GM21737 (cell line): ENCODE results near the gene LRRFIP1.
"Not testable (repeated sequence)": the region's sequence is repeated elsewhere in the genome, so short reads cannot be mapped to it uniquely, and the experiment has no call there.

ENCODE experiments used
- ATAC-seq: cut with Tn5 transposase; IDR thresholded peaks from one replicate; pipeline ENCODE4 v1.9.1; 2021; ENCODE audit warnings: mild to moderate bottlenecking, moderate library complexity; ENCODE audit not compliant: unreplicated experiment

Gene LRRFIP1

DNA sequence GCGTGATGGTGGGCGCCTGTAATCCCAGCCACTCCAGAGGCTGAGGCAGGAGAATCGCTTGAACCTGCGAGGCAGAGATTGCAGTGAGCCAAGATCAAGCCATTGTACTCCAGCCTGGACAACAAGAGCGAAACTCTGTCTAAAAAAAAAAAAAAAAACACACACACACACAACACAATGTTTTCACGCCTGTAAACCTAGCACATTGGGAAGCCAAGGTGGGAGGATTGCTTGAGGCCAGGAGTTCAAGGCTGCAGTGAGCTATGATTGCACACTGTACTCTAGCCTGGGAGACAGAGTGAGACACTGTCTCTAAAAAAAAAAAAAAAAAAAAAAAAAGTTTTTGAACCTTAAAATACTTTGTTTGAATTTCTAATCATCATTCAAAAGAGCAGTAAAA is 137.7 kb downstream of the LRRFIP1 start:
- not testable (repeated sequence) for ATAC-seq

- ATAC-seq, result no peak
These were observed 138.5 kb downstream of the LRRFIP1 start for GRCh38 chr2:237765875-237766274.

DNA sequence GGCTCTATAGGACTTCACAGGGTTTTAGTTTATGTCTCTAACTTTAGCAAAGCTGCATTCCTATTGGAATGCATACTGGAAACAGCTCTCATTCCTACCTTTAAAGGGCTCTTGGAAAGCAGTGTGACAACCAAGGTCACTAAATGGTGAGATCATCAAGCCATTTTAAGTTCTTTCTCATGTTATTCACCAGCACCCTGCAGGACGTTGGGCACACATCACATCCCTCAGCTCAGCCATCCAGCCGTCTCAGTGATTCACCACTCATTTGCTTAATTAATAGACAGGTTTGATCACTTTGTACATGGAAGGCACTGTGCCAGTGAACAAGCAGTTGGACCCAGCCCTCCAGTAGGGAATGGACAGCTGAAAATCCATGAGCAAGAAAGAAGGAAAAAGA is 139.0 kb downstream of the LRRFIP1 start:
- ATAC-seq, result no peak

- no peak for ATAC-seq
These were observed 145.1 kb downstream of the LRRFIP1 start for GRCh38 chr2:237772513-237772912.

- ATAC-seq, result no peak
These were observed 146.4 kb downstream of the LRRFIP1 start for GRCh38 chr2:237773826-237774225.

GRCh38 chr2:237774811-237775553 is 147.6 kb downstream of the LRRFIP1 start:
- ATAC-seq, result no peak

DNA sequence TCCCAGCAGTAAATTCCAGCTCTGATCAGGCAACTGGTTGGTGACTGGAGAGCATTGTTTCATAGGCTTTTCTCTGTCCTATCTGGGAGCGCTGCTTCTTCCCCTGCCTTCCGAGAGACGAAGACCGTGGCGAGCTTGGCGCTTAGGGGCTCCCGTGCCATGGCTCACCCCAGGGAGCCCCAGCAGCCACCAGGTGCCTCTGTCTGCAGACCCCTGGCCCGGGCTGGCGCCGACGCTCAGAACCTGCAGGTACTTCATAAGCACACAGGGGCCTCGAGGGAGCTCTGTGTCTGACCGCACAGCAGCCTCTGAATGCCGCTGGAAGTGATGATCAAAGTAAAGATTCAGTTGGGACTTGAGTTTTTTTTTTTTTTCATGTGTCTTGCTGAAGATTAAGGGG is 152.1 kb downstream of the LRRFIP1 start:
- ATAC-seq, result no peak

DNA sequence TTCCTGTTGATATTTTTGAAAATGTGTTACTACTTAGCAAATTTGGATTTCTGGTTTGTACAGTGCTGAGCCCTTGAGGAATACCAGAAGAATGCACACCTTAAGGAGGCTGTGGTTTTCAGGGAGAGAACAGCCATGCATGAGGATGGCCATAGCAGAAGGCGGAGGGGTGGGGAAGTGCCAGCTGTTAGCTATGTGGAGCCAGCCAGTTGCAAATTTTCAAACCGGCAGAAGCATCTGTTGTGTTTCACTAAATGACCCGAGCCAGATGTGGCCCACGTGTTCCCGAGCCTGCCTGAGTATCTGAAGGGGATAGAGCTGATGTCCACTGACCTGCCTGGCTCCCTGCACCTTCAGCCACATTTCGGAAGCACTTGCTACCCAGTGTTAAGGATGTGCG is 154.8 kb downstream of the LRRFIP1 start:
- no peak for ATAC-seq

DNA sequence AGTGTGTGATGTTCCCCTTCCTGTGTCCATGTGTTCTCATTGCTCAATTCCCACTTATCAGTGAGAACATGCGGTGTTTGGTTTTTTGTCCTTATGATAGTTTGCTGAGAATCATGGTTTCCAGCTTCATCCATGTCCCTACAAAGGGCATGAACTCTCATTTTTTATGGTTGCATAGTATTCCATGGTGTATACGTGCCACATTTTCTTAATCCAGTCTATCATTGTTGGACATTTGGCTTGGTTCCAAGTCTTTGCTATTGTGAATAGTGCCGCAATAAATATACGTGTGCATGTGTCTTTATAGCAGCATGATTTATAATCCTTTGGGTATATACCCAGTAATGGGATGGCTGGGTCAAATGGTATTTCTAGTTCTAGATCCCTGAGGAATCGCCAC is 156.3 kb downstream of the LRRFIP1 start:
- not testable (repeated sequence) for ATAC-seq

DNA sequence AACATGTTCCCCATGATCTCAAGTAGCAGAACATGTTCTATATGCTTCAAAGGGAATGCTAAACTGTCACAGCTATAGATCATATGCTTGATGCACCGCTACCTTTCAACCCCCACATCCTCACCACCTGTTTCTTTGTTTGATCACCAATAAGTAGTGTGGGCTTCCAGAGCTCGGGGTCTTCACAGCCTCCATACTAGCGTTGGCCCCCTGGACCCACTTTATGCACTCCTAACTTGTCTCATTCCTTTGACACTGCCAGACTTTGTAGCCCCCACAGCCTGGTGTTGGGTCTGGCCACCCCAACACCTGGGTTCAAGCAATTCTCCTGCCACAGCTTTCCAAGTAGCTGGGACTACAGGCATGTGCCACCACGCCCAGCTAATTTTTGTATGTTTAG is 159.5 kb downstream of the LRRFIP1 start:
- no peak for ATAC-seq

DNA sequence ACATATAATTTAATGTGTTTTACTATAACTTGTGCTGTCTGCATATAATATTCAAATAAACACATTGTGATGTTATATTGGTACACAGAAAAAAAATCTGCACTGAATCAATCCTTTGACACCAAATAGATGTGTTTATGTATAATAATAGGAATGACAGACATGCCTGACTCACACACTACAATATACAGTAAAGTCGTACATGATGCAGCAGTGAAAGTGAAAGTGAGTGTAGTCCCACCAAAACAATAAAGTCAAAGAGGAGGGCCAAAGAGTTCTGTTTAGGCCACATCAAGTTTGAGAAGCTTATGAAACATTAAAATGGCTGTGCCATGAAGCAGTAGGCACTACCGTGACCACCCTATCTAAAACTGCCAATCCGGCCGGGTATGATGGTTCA is 163.0 kb downstream of the LRRFIP1 start:
- ATAC-seq, result no peak

DNA sequence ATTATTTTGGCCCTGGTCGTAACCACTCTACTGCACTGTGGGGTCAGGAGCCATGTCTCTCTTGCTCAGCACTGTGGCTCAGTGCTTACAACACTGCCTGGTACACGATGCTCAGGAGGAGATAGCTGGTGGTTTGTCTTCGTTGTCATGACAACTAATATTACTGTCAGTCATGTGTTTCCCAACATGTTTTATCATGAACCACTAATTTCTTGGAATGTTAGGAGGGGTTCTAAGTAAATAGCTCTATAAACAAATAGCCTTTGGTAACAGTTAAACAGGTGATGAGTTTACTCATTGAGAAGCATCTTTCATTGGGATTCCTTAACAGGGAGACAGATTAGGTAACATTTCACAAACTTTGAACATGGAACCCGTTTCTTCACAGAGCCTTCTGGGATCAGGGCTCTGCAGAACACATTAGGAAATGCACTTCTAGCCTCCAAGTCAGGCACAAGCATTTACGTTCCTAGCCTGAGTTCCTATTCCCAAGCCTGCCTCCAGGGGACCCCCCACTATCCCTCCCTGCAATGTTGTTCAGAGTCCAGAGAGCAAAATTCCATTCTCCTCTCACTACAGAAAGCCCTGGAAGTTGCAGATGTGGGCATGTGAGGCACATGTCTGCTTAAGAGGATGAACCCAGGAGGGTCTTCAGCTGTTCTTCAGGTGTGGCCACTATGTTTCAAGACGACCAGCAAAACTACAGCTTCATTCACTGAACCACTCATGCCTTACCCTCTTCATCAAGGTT is 164.8 kb downstream of the LRRFIP1 start:
- ATAC-seq, result no peak

DNA sequence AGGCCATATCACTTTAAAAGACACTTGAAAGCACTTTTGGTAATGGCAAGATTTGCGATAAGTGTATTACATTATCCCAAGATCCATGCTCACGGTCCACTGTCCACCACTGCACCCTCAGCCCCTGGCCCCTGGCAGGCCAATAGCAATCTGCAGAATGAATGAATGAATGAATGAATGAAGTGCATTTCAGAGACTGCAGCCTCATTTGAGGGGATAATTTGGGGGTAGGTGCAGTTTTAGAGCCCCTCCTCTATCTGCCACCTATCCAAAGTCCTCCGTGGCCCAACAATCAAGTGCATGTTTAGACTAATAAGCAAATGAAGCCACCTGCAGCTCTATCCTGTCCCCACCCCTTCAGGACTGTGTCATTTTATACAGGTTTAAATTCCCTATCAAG is 169.9 kb downstream of the LRRFIP1 start:
- ATAC-seq, result no peak

DNA sequence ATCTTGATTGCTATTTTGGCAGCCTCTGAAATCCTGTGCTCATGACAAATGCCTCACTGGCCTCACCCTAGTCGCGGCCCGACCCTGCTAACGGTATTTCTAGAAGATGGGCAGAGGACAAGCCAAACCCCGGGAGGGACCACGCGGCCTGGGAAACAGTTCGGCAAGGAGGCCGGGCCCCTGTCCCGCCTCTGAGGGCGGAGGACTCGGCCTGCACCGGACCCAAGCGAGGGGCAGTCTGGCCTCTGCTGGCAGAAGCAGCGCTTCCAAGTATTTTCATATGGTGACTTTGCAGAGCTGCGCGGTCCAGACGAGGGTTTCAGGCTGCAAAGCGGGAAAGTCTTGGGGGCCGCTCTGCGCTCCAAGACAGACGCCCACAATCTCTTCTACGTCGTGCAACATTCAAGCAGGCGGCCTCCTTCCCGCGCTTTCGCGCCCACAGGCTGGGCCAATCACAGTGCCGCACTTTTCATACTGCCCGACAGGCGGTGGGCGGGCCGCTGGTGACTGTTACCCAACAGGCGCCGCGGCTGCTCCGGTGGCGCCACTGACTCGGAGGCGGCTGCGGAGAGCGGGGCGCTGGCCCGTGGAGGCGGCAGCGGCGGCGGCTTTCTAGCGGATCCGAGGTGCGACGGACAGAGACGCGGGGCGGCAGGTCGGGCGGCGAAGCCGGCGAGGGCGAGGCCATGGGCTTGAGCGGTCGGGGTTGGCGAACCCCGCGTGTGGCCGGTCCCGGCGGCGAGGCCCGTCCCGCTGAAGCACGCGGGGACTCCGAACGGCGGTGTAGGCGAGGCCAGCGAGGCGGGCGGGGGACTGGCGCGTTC is 171.1 kb downstream of the LRRFIP1 start, which contains the start of gene RBM44:
Gene RBM44 (plus strand): TSS at position 544 of the 824 bp plus-strand sequence. CDS start 14,831 bp downstream, outside the sequence.
- no peak for ATAC-seq

DNA sequence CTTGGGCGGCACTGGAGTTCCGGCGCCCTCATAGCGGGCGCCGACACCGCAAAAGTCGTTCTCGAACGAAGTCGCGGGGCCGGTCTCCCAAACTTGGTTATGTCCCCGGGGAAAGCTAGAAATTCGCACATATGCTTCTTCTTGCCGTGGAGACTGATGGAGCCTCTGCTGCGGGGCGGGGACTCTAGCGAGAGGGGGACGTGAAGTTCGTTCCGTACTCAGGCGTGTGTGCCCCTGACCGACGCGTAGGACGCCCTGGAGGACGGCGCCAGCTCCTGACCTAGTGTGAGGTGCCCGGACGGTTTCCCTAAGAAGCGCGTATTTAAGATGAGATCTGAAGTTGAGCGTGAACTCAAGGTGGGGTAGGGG is 171.7 kb downstream of the LRRFIP1 start:
- no peak for ATAC-seq

GRCh38 chr2:237801466-237801865 is 174.1 kb downstream of the LRRFIP1 start:
- no peak for ATAC-seq

GRCh38 chr2:237806334-237806733 is 178.9 kb downstream of the LRRFIP1 start:
- no peak for ATAC-seq

DNA sequence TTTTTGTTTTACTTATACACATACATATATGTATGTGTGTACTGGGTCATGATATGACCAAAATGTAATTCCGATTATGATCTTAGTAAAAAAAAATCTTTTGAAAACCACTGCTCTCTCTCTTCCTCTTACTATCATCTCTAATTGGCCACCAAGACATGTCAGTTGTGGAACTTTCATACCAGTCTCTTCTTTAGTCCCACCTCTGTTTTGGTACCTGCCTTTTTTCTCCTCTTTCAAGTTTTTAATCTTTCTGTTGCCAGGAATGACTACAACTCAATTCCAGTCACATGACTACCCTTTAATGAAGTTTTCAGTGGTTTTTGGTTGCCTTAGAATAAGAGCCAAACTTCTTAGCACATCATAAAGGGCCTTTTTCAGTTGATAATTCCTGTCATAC is 188.2 kb downstream of the LRRFIP1 start:
- no peak for ATAC-seq

DNA sequence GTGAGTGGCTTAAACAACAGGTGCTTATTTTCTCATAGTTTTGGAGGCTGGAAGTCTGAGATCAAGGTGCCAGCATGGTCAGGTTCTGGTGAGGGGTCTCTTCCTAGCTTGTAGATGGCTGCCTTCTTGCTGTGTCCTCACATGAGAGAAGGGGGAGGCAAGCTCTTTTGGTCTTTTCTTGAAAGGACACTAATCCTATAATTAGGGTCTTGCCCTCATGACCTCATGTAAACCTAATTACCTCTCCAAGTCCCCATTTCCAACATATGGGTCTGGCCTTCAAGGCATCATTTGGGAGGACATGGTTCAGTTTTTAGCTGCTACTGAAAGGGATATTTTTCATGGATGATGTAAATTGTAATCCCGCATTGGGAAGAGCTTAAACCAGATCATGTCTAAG is 189.1 kb downstream of the LRRFIP1 start:
- no peak for ATAC-seq

DNA sequence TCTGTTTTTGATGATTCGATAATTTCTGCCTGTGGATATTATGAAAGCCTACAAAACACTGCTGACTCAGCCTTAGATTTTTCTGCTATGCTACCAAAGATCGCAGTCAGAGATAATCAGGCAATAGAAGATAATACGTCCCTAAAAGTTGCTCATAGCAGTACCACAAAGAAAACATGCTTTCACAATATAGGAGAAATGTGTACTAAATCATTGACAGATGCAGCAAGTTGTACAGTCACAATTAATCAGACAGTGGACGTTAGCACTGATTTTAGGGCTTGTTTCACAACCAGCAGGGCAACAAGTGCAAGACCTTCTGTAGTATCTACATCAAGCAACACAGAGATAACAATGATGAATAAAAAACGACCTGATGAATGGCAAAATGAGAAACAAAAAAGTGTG is 190.7 kb downstream of the LRRFIP1 start:
- ATAC-seq, result no peak

- ATAC-seq, result no peak
These were observed 191.8 kb downstream of the LRRFIP1 start for GRCh38 chr2:237819231-237819630.
